Measurements from ENCODE around the gene ZIC5.

The ZIC5 gene

DNA sequence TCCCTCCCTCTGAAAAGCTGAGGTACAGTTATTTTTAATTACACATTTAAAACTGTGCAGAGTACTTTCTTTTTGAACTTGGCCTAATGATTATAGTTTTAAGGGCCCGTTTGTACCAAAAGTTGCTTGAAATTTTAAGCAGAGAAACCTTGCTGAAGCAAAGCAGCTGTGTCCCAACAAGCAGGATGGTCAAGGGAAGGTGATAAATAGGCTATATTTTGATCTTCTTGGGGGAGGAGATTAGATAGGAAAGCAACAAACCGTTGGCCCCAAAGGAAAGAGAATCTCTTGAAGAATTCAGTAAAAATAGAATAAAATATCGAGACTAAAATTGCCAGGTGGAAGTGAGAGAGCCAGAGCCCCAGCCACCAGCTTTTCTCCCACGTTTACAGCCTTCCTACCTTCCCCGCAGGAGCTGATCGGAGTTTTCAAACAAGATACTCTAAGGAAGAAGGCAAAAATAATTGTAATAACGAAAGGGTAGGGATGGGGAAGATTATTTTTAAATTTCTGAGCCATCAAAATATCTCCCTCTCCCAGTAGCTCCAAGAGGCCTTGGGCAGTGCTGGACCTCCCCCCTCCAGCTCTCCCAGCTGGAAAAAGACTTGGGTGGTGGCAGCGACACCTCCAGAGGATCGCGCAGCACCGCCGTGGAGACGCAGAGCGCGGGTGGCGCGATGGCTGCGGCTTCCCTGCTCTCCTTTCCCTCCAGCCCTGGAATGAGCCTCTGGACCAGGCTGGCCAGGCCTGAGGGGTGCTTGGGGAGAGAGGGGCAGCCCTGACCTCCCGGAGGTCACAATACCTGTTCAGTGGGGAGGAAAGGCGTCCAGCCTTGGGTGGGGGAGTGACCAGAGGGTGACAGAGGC is 15.8 kb upstream of the ZIC5 start:
- DNase-seq = peak; percentile 44 to 73

- peak; percentile 65 to 66 for DNase-seq
These were observed 15.2 kb upstream of the ZIC5 start for GRCh38 chr13:99986741-99987140.

- DNase-seq = peak; percentile 23 to 37
These were observed 14.4 kb upstream of the ZIC5 start for GRCh38 chr13:99985886-99986527.

GRCh38 chr13:99985241-99985874 is 13.8 kb upstream of the ZIC5 start:
- peak; percentile 55 to 66 for DNase-seq

- DNase-seq = peak; percentile 62 to 66
These were observed 13.1 kb upstream of the ZIC5 start for GRCh38 chr13:99984461-99985240.

GRCh38 chr13:99983499-99984401 is 12.2 kb upstream of the ZIC5 start:
- DNase-seq = peak in 1 of 2 experiments; percentile 61

GRCh38 chr13:99982731-99983498 is 11.3 kb upstream of the ZIC5 start:
- DNase-seq = no peak

DNA sequence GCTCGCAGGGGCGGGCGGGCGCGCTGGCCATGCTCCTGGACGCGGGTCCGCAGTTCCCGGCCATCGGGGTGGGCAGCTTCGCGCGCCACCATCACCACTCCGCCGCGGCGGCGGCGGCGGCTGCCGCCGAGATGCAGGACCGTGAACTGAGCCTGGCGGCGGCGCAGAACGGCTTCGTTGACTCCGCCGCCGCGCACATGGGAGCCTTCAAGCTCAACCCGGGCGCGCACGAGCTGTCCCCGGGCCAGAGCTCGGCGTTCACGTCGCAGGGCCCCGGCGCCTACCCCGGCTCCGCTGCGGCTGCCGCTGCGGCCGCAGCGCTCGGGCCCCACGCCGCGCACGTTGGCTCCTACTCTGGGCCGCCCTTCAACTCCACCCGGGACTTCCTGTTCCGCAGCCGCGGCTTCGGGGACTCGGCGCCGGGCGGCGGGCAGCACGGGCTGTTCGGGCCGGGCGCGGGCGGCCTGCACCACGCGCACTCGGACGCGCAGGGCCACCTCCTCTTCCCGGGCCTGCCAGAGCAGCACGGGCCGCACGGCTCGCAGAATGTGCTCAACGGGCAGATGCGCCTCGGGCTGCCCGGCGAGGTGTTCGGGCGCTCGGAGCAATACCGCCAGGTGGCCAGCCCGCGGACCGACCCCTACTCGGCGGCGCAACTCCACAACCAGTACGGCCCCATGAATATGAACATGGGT is 10.6 kb upstream of the ZIC5 start:
- DNase-seq = peak in 1 of 2 experiments; percentile 54

DNA sequence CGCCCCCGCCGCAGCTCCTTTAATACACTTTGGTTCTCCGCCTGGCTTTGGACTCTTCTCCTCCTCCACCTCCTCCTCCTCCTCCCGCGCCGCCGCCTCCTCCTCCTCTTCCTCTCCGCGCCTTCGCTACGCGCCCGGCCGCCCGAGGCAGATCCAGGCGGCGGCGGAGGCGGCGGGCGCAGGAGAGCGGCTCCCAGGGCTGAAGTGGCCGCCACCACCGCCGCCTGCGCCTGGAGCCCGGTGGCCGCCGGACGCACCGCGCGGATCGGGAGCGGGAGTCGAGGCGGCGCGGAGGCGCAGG is 10.1 kb upstream of the ZIC5 start, which contains the start of gene ZIC2:
Gene ZIC2 (plus strand): TSS at position 50 of the 301 bp plus-strand sequence. CDS start 281 bp downstream, outside the sequence.
- DNase-seq = no peak

DNA sequence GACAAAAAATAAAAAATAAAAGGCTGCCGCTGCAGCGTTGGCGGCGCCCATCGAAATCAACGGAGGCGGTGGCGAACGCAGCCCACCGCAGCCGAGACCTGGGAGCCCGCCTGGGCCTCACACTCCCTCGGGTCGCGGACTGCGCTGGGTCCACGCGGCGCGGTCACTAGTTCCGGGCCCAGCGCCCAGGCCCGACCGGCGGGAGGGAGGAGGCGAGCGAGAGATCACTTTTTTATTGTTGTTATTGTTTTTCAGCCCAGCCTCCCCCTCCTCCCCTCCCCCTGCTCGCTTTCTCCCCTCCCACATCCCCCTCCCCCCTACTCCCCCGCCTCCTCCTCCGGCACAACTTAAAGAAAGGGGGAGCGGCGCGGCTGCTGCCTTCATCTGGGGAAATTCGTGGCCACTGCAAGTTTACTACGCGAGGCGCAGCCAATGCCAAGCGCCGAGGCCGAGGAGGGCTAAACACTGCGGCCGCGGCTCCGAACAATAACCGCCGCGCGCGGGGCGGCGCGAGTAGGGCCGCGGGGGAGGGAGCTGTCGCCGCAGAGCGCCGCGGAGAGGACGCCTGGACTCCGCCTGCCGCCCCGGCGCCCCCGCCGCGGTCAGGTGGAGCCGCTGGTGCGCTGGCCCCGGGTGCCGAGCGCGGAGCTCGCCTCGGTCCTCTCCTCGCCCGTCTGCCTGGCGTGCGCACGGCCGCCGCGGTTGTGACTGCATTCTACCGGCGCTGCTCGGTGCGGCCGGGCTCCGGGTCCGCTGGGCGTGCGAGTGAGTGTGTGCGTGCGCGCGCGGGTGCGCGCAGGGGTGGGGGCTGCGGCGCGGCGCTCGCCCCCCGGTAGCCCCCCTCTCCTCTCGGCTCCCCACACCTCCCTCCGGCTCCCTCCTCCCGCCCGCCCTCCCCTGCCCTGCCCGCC is 9.5 kb upstream of the ZIC5 start:
- DNase-seq = peak; percentile 88 to 91

DNA sequence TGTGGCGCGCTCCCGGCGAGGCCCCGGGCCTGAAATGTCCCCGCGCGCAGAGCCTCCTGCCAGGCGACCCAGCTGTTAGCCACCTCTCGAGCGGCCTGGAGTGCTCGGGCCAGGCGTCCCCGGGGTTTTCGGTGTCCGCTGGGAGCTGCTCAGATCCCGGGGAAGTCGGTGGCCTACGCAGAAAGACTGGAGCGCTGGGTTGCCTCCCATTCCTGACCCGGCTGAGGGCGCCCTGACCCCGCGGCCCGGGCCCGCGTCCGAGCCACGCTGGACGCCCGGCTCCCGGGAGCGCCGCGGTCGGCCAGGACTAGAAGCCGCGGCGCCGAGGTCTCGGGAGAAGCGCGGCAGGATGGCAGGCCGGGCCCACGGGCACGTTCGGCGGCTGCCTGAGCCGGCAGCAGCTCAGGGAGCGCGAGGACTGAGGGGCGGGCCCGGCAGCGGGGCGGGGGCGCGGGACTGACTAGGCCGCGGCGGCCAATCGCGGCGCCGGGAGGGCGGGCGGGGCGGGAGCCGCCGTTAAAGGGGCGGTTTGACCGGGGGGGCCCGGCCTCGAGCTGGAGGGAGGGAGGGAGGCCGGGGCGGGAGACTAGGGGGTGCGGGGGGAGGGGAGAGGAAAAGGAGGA is 8.7 kb upstream of the ZIC5 start:
- peak; percentile 90 to 91 for DNase-seq

- DNase-seq = peak; percentile 58 to 76
These were observed 8.1 kb upstream of the ZIC5 start for GRCh38 chr13:99979453-99980200.

DNA sequence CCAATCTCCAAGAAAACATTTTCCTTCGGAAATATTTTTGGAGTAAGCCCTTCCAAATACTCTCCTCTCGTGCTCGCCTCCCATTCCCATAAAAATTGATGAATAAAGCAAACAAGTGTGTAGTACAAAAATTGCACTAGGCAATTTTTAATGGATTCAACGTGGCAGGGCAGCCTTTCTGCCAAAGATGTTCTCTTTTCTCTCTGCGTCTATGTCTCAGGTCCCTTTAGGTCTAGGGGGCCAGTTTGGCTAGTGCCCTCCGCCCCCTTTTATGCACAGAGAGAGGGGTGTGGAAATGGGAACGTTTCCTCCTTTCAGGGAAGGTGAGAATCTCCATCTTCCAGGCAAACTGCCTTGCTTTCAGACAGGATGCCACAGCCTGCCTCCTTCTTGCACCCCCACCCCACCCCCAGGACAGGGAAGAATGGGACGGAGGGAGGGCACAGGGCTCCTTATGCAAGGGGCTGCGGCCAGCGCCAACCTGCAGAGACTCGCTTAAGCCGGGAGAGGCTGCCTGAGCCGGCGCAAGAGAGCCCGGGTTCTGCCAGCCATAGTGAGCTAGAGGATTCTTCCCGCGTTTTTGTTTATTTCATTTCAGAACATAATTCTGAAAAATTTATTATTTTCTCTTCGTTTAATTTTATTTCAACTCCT is 7.4 kb upstream of the ZIC5 start:
- peak in 1 of 2 experiments; percentile 61 for DNase-seq

DNA sequence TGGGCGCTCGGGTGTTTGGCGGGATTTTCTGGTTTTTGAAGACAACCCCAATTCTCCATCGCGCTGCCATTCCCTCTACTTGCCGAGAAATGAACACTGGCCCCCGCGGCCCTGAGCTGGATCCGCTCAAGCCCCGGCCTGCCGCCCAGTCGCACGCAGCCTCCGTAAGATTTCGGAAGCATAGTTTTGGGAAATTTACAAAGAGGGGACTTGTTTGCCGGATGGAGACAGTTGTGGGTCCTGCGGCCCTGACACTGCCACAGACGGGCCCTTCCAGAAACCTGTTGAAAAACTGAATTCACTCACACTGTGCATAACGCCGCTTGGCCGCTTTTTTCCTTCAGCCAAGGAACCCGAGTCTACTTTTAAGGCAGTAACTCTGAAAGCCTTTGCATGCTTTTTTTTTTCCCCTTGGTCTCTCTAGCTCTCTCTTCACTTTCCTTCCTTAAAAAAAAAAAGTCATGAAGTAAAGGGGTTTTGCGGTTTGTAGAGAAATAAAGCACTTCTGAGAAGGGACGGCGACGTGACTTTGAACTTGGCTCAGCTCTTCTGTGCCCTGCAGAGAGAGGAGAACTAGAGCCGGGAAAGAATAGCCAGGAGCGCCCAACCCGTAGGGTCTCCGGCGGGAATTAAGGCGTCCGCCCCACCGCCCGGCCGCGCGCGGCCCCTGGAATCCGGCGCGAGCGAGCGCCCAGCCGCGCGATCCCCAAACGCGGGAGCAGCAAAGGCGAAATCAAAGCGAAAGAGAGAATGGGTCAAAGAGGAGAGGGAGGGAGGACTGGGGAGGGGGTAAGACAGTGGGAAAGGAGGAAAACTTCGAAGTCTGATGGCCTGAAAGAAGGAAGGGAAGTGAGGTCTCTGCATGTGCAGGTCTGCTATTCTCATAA is 6.6 kb upstream of the ZIC5 start:
- no peak for DNase-seq

DNA sequence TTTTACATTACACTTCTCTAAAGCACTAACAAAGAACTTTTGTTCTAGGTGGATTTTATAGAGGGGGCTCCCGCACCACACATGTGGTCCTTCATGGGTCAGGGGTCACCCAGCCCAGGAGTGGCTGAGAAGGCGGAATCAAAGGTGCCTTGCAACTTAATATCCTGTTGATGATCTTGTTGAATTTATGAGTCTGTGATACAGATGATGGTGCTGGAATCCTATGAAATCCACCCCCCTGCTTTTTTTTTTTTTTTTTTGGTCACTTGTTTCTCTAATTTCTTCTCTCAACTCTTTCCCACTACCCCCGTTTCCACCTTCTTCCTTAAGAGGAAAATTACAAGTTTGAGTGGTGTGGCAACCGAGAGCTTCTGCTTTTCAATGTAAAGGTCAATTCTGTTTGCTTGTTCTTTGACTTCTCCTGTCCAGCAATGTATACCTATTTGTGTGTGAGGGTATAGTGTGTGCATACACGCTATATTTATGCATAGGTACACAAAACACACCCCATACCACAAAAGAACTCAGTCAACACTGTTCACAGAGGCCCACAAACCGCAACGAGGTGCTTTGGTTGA is 5.9 kb upstream of the ZIC5 start:
- peak; percentile 28 to 38 for DNase-seq

DNA sequence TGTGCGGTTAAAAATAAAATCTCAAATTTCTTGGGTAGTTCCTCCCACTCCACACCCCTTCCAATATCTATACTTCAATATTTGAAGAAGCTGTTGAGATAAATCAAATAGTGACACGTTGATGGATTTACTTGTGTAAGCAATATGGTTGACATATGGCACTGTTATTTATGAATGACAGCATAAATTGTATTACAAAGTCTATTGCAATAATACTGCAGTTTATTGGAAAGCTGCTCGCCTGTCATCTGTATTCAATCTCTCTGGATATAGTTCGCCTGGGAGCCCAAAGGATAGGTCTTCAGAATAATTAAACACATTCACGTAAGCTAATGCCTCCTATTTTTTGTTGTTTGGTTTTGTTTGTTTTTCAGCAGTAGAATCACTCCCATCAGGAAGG is 5.0 kb upstream of the ZIC5 start:
- no peak for DNase-seq
